Aorta (tissue), 5 donors: ENCODE data around the gene NPY. TPM values are rescaled to one million over a fixed set of nuclear protein-coding genes. Genes with fewer than 3 reads are reported as not detected.
A peak's percentile ranks its signal among the peaks of the same experiment; 100 is the strongest.

Experiments
- ATAC-seq: fragments of 200-7000 bp; cut with Tn5 transposase; one replicate; pipeline ENCODE4 v1.9.1; 2022; ENCODE audit warnings: moderate library complexity; ENCODE audit not compliant: low FRiP score
- DNase-seq, 2 donors: peaks; one replicate each; pipeline ENCODE4 v3.0.0-alpha.2; 2020
- H3K27ac ChIP-seq, 2 donors: one replicate each; pipeline ENCODE4 v1.5.1; 2013; ENCODE audit warnings: low read length in 2 of 2, mild to moderate bottlenecking in 2 of 2, moderate library complexity in 2 of 2, control low read depth in 1 of 2, inconsistent platforms in 1 of 2, low read depth in 1 of 2
- H3K27me3 ChIP-seq, 2 donors: one replicate each; pipeline ENCODE4 v1.6.1; 2013; ENCODE audit warnings: control low read depth in 1 of 2, low read length in 1 of 2, mild to moderate bottlenecking in 1 of 2, moderate library complexity in 1 of 2; ENCODE audit not compliant: insufficient read depth in 2 of 2, control insufficient read depth in 1 of 2
- H3K36me3 ChIP-seq, 2 donors: one replicate each; pipeline ENCODE4 v1.6.1; 2013; ENCODE audit warnings: control low read depth in 1 of 2, low read length in 1 of 2, mild to moderate bottlenecking in 1 of 2; ENCODE audit not compliant: insufficient read depth in 2 of 2, control insufficient read depth in 1 of 2
- H3K4me1 ChIP-seq, 2 donors: one replicate each; pipeline ENCODE4 v1.6.1; 2013; ENCODE audit warnings: low read length in 2 of 2, control low read depth in 1 of 2, mild to moderate bottlenecking in 1 of 2, moderate library complexity in 1 of 2; ENCODE audit not compliant: insufficient read depth in 2 of 2, control insufficient read depth in 1 of 2
- H3K4me3 ChIP-seq, 2 donors: one replicate each; pipeline ENCODE4 v1.5.1; 2013; ENCODE audit warnings: low read length in 2 of 2, control low read depth in 1 of 2, mild to moderate bottlenecking in 1 of 2
- H3K9me3 ChIP-seq: one replicate; pipeline ENCODE4 v1.6.1; 2013; ENCODE audit warnings: mild to moderate bottlenecking, low read length; ENCODE audit not compliant: control insufficient read depth
- WGBS, 2 donors: extraction: QIAGEN DNeasy Blood & Tissue Kit; methylation state at CpG; one replicate each; pipeline ENCODE4 v1.1.7; 2013; 5-methylcytosine and 5-hydroxymethylcytosine counted together
- intact Hi-C, 2 donors: fragments of 100-400 bp; cut with DNase I; formaldehyde crosslinking; loops; one replicate each; pipeline versions ENCODE4 v1.14.2 to v1.15.0; 2022
- polyA plus RNA-seq, 2 donors: library from polyadenylated mRNA; stranded (reverse); fragments of 200-250 nt; gene quantifications; one replicate each; pipeline ENCODE4 v1.2.3, GENCODE V29; 2013
- total RNA-seq, 2 donors: library from RNA; stranded (reverse); fragmentation: NEBNext Ultra II Directional; extraction: Animal tissue kit (Norgen Biotek cat#: 25700); gene quantifications; one replicate each; pipeline ENCODE4 v1.2.1, GENCODE V29; 2021
- donor health status: healthy with polysubstance abuse.
- donor health status: Bipolar disorder and iron deficiency.
- donor health status: DM: no; HTN: no; CAD: no.
- donor health status: DM: no; HTN: no; CAD: no.
- donor health status: DM: yes; HTN: yes; CAD: no.

NPY gene
- total and polyA plus RNA-seq, 4 donors, result not detected

GRCh38 chr7:24271938-24272337 lies 12.1 kb upstream of the NPY start:
- intact Hi-C loops, result no loop called here

GRCh38 chr7:24279512-24279911 lies 4.5 kb upstream of the NPY start:
- Histone ChIP-seq H3K9me3 (peaks cover 4% of the 10 kb centered on the region), H3K27me3 (peaks cover 0 to 2% of the 10 kb centered on the region in 2 donors), H3K36me3 (no peaks in the 10 kb centered on the region), H3K27ac (no peak overlapping the region), H3K4me1 (no peaks in the 10 kb centered on the region), H3K4me3 (no peak overlapping the region)
- intact Hi-C loops, result no loop called here
- DNase-seq (no peak), ATAC-seq (no peak)

More at GRCh38 chr7:24271938-24272337, 12.1 kb upstream of the NPY start:
- Histone ChIP-seq H3K27ac (no peak overlapping the region), H3K27me3 (no peaks in the 10 kb centered on the region), H3K36me3 (no peaks in the 10 kb centered on the region), H3K4me3 (no peak overlapping the region), H3K4me1 (no peaks in the 10 kb centered on the region), H3K9me3 (peaks cover 1% of the 10 kb centered on the region)
- ATAC-seq (no peak), DNase-seq (no peak)
- WGBS, 2 donors, result 52 to 60% methylated on average over 4 of the region's 4 CpGs

- H3K27ac ChIP-seq, result no peak overlapping the region
- DNase-seq (no peak), ATAC-seq (no peak)
- WGBS, 2 donors, result 1 to 3% methylated on average over 19 of the region's 19 CpGs
- no peaks in the 10 kb centered on the region for H3K4me1 ChIP-seq
- intact Hi-C loops, result no loop called here
- no peaks in the 10 kb centered on the region for H3K36me3 ChIP-seq
- peaks cover 0 to 2% of the 10 kb centered on the region in 2 donors for H3K27me3 ChIP-seq
- H3K4me3 ChIP-seq, result no peak overlapping the region
- H3K9me3 ChIP-seq, result peaks cover 3% of the 10 kb centered on the region
These were observed 465 bp upstream of the NPY start for GRCh38 chr7:24283554-24283896.

GRCh38 chr7:24284699-24285506 lies 913 bp downstream of the NPY start:
- DNase-seq, result no peak
- H3K4me1 ChIP-seq, result no peaks in the 10 kb centered on the region
- H3K27me3 ChIP-seq, result peaks cover 0 to 2% of the 10 kb centered on the region in 2 donors
- no peaks in the 10 kb centered on the region for H3K9me3 ChIP-seq
- ATAC-seq, result peak; percentile 37
- intact Hi-C loops, result loop anchor here in 1 of 2 donors (5.0 kb wide), 1 partner anchor 382 kb away; no protein-coding TSS in a partner anchor
- no peaks in the 10 kb centered on the region for H3K36me3 ChIP-seq
- no peak overlapping the region for H3K27ac ChIP-seq
- WGBS, 2 donors, result 2 to 3% methylated on average over 47 to 51 of the region's 51 CpGs
- H3K4me3 ChIP-seq, result no peak overlapping the region

- Histone ChIP-seq H3K9me3 (no peaks in the 10 kb centered on the region), H3K36me3 (no peaks in the 10 kb centered on the region), H3K27ac (no peak overlapping the region), H3K4me1 (no peaks in the 10 kb centered on the region), H3K4me3 (no peak overlapping the region), H3K27me3 (no peaks in the 10 kb centered on the region)
- 23 to 27% methylated on average over 5 of the region's 5 CpGs for WGBS, 2 donors
- intact Hi-C loops, result loop anchor here (2.0 to 10.0 kb wide), 2 partner anchors 305 to 375 kb away; no protein-coding TSS in a partner anchor
- ATAC-seq (no peak), DNase-seq (no peak)
These were observed 6.1 kb downstream of the NPY start for GRCh38 chr7:24290004-24290641.

GRCh38 chr7:24291271-24291670 lies 7.3 kb downstream of the NPY start:
- DNase-seq (no peak), ATAC-seq (no peak)
- no peaks in the 10 kb centered on the region for H3K4me1 ChIP-seq
- H3K36me3 ChIP-seq, result no peaks in the 10 kb centered on the region
- no peaks in the 10 kb centered on the region for H3K9me3 ChIP-seq
- intact Hi-C loops, result loop anchor here (2.0 to 10.0 kb wide), 2 partner anchors 304 to 374 kb away; no protein-coding TSS in a partner anchor
- WGBS, 2 donors, result 32 to 35% methylated on average over 7 of the region's 7 CpGs
- H3K4me3 ChIP-seq, result no peak overlapping the region
- no peaks in the 10 kb centered on the region for H3K27me3 ChIP-seq
- no peak overlapping the region for H3K27ac ChIP-seq

GRCh38 chr7:24297362-24297761 lies 13.4 kb downstream of the NPY start:
- H3K36me3 ChIP-seq, result no peaks in the 10 kb centered on the region
- H3K4me3 ChIP-seq, result no peak overlapping the region
- no peak for DNase-seq
- WGBS, 2 donors, result 34 to 54% methylated on average over 3 of the region's 3 CpGs
- H3K9me3 ChIP-seq, result no peaks in the 10 kb centered on the region
- intact Hi-C loops, result loop anchor here in 1 of 2 donors (10.0 kb wide), 1 partner anchor 297 kb away; no protein-coding TSS in a partner anchor
- ATAC-seq, result no peak
- H3K4me1 ChIP-seq, result no peaks in the 10 kb centered on the region
- H3K27me3 ChIP-seq, result no peaks in the 10 kb centered on the region
- H3K27ac ChIP-seq, result no peak overlapping the region

GRCh38 chr7:24298696-24299095 lies 14.7 kb downstream of the NPY start:
- no peak for ATAC-seq

More at GRCh38 chr7:24298696-24299095, 14.7 kb downstream of the NPY start:
- no peak for DNase-seq
- intact Hi-C loops, result loop anchor here in 1 of 2 donors (10.0 kb wide), 1 partner anchor 296 kb away; no protein-coding TSS in a partner anchor
- H3K36me3 ChIP-seq, result no peaks in the 10 kb centered on the region
- no peaks in the 10 kb centered on the region for H3K4me1 ChIP-seq
- no peak overlapping the region for H3K27ac ChIP-seq
- H3K9me3 ChIP-seq, result no peaks in the 10 kb centered on the region
- H3K4me3 ChIP-seq, result no peak overlapping the region
- no peaks in the 10 kb centered on the region for H3K27me3 ChIP-seq
